SK-N-SH treated with all-trans-retinoic acid at 6 μM for 48 hours (cell line): ENCODE measurements around the gene ENTREP3.

ENCODE experiments used
- ATAC-seq: fragments of 200-7000 bp; cut with Tn5 transposase; 3 replicates; pipeline ENCODE4 v1.9.1; 2020; ENCODE audit warnings: mild to moderate bottlenecking, moderate library complexity
- BACH2 ChIP-seq: fragments of 250-450 bp; sonication (Bioruptor Pico); IDR thresholded peaks from 2 replicates; pipeline ENCODE4 v1.9.0; 2021; ENCODE audit warnings: mild to moderate bottlenecking, borderline replicate concordance
- CSDC2 ChIP-seq: fragments of 250-450 bp; sonication (Bioruptor Pico); IDR thresholded peaks from 2 replicates; pipeline ENCODE4 v1.5.0; 2020; ENCODE audit warnings: mild to moderate bottlenecking, moderate library complexity
- CSRNP3 ChIP-seq: fragments of 250-450 bp; sonication (Bioruptor Pico); IDR thresholded peaks from 2 replicates; pipeline ENCODE4 v1.5.1; 2021; ENCODE audit warnings: mild to moderate bottlenecking, moderate library complexity
- ESRRG ChIP-seq: fragments of 250-450 bp; sonication (Bioruptor Pico); IDR thresholded peaks from 2 replicates; pipeline ENCODE4 v1.6.1; 2021; ENCODE audit warnings: mild to moderate bottlenecking
- ISL1 ChIP-seq: fragments of 250-450 bp; sonication (Bioruptor Pico); IDR thresholded peaks from 2 replicates; pipeline ENCODE4 v2.1.2; 2022; ENCODE audit warnings: mild to moderate bottlenecking, moderate library complexity
- OSR1 ChIP-seq: fragments of 250-450 bp; sonication (Bioruptor Pico); IDR thresholded peaks from 2 replicates; pipeline ENCODE4 v1.8.0; 2022; ENCODE audit warnings: moderate library complexity, mild to moderate bottlenecking, inconsistent platforms
- PATZ1 ChIP-seq: fragments of 250-450 bp; sonication (Bioruptor Pico); IDR thresholded peaks from 2 replicates; pipeline ENCODE4 v1.8.0; 2020; ENCODE audit warnings: mild to moderate bottlenecking, moderate library complexity, borderline replicate concordance
- POU6F1 ChIP-seq: fragments of 250-450 bp; sonication (Bioruptor Pico); IDR thresholded peaks from 2 replicates; pipeline ENCODE4 v1.8.0; 2021; ENCODE audit warnings: low read depth, mild to moderate bottlenecking, moderate library complexity, borderline replicate concordance
- PPARA ChIP-seq: fragments of 250-450 bp; sonication (Bioruptor Pico); IDR thresholded peaks from 2 replicates; pipeline ENCODE4 v1.5.0; 2020; ENCODE audit warnings: mild to moderate bottlenecking, borderline replicate concordance
- RARB ChIP-seq: fragments of 250-450 bp; sonication (Bioruptor Pico); IDR thresholded peaks from 2 replicates; pipeline ENCODE4 v1.8.0; 2021; ENCODE audit warnings: mild to moderate bottlenecking, moderate library complexity
- SNAI2 ChIP-seq: fragments of 250-450 bp; sonication (Bioruptor Pico); IDR thresholded peaks from 2 replicates; pipeline ENCODE4 v1.5.0; 2020; ENCODE audit warnings: mild to moderate bottlenecking, moderate library complexity
- TCF4 ChIP-seq: fragments of 250-450 bp; sonication (Bioruptor Pico); IDR thresholded peaks from 2 replicates; pipeline ENCODE4 v1.8.0; 2021; ENCODE audit warnings: mild to moderate bottlenecking, moderate library complexity, borderline replicate concordance
- TOX ChIP-seq: fragments of 250-450 bp; sonication (Bioruptor Pico); IDR thresholded peaks from 2 replicates; pipeline ENCODE4 v1.8.0; 2021; ENCODE audit warnings: mild to moderate bottlenecking, moderate library complexity, borderline replicate concordance
- TSHZ2 ChIP-seq: fragments of 250-450 bp; sonication (Bioruptor Pico); IDR thresholded peaks from 2 replicates; pipeline ENCODE4 v1.5.0; 2020; ENCODE audit warnings: mild to moderate bottlenecking, moderate library complexity
- ZNF565 ChIP-seq: fragments of 450-650 bp; formaldehyde crosslinking; conservative IDR thresholded peaks from 2 replicates; pipeline ENCODE4 v1.5.0; 2020; ENCODE audit warnings: low read depth, mild to moderate bottlenecking, moderate library complexity
- ZNF8 ChIP-seq: fragments of 450-650 bp; formaldehyde crosslinking; IDR thresholded peaks from 2 replicates; pipeline ENCODE4 v1.5.0; 2020; ENCODE audit warnings: mild to moderate bottlenecking, moderate library complexity

Gene ENTREP3

GRCh38 chr1:155295942-155296267 lies 40.6 kb upstream of the ENTREP3 start:
- ATAC-seq: no peak
- TF ChIP-seq RARB (CRISPR knock-in tag): no peak
- no peak for TF ChIP-seq ISL1 (CRISPR knock-in tag)
- TF ChIP-seq ZNF565 (CRISPR knock-in tag): no peak
- TF ChIP-seq BACH2 (CRISPR knock-in tag): no peak
- TF ChIP-seq OSR1 (CRISPR knock-in tag): no peak
- TF ChIP-seq POU6F1 (CRISPR knock-in tag): no peak
- no peak for TF ChIP-seq PATZ1

- TF ChIP-seq PPARA (CRISPR knock-in tag) (no peak), ESRRG (no peak), RARB (CRISPR knock-in tag) (no peak), POU6F1 (CRISPR knock-in tag) (no peak), TCF4 (CRISPR knock-in tag) (no peak), TOX (CRISPR knock-in tag) (no peak), CSRNP3 (CRISPR knock-in tag) (no peak), OSR1 (CRISPR knock-in tag) (no peak), TSHZ2 (CRISPR knock-in tag) (no peak)
- ATAC-seq: no peak
These were observed 40.1 kb upstream of the ENTREP3 start for GRCh38 chr1:155295183-155295941.

- no peak for TF ChIP-seq OSR1 (CRISPR knock-in tag)
- TF ChIP-seq RARB (CRISPR knock-in tag): no peak
- no peak for TF ChIP-seq ZNF8 (CRISPR knock-in tag)
- no peak for TF ChIP-seq TOX (CRISPR knock-in tag)
- no peak for TF ChIP-seq SNAI2 (CRISPR knock-in tag)
- no peak for TF ChIP-seq CSDC2 (CRISPR knock-in tag)
- no peak for ATAC-seq
These were observed 39.4 kb upstream of the ENTREP3 start for GRCh38 chr1:155294520-155295182.
